Panc1 (cell line): Measurements from ENCODE around the gene OGDH. TPM values are rescaled to one million over a fixed set of nuclear protein-coding genes. Genes with fewer than 3 reads are reported as not detected.

Source experiments
- ATAC-seq: fragments of 200-7000 bp; cut with Tn5 transposase; 2 replicates; pipeline ENCODE4 v1.9.1; 2020; ENCODE audit warnings: mild to moderate bottlenecking, moderate library complexity
- BruUV-seq: library from RNA; stranded (reverse); fragments of 400-500 nt; replicated peaks from 2 replicates; lab custom pipeline; 2021; lab: Mats Ljungman, UMichigan
- CTCF ChIA-PET: fragments of 300-600 bp; sonication (Branson Sonifier 250); formaldehyde crosslinking; loops from one replicate; lab custom pipeline; 2022; ENCODE audit warnings: antibody characterized with exemption; lab: Charles Lee
- POLR2A ChIA-PET: fragments of 300-600 bp; sonication (Branson Sonifier 250); formaldehyde crosslinking; loops from one replicate; lab custom pipeline; 2022; ENCODE audit warnings: antibody characterized with exemption; lab: Charles Lee
- DNase-seq: peaks from one replicate; pipeline ENCODE4 v3.0.0-alpha.2; 2010; ENCODE audit warnings: low read depth, low spot score
- H3K27ac ChIP-seq: 2 replicates; pipeline ENCODE4 v1.5.1; 2011; ENCODE audit warnings: mild to moderate bottlenecking, low read length, inconsistent platforms
- H3K27me3 ChIP-seq: fragments of 200-500 bp; sonication (Bioruptor generic); 2 replicates; pipeline ENCODE4 v1.6.0; 2014; ENCODE audit warnings: low read length, inconsistent platforms; ENCODE audit not compliant: control insufficient read depth, insufficient read depth
- H3K36me3 ChIP-seq: fragments of 200-500 bp; sonication (Bioruptor generic); 2 replicates; pipeline ENCODE4 v1.5.1; 2014; ENCODE audit warnings: inconsistent platforms, mild to moderate bottlenecking, low read length, moderate library complexity; ENCODE audit not compliant: control insufficient read depth, insufficient read depth
- H3K4me1 ChIP-seq: 2 replicates; pipeline ENCODE4 v1.5.1; 2011; ENCODE audit warnings: inconsistent platforms, mild to moderate bottlenecking, low read length, moderate library complexity; ENCODE audit not compliant: control insufficient read depth, insufficient read depth
- H3K4me3 ChIP-seq, 2 experiments: 2 replicates each; pipeline ENCODE4 v1.5.1; 2011 to 2012; ENCODE audit warnings: low read depth in 2 of 2, low read length in 2 of 2, mild to moderate bottlenecking in 2 of 2, inconsistent platforms in 1 of 2, moderate library complexity in 1 of 2
- H3K9me3 ChIP-seq: fragments of 200-500 bp; sonication (Bioruptor generic); 2 replicates; pipeline ENCODE4 v1.5.1; 2014; ENCODE audit warnings: low read depth, mild to moderate bottlenecking, inconsistent platforms, low read length, moderate library complexity; ENCODE audit not compliant: control insufficient read depth, insufficient read depth
- POLR2AphosphoS5 ChIP-seq: IDR thresholded peaks from 2 replicates; pipeline ENCODE4 v1.6.1; 2012; ENCODE audit warnings: mild to moderate bottlenecking, low read depth, low read length, moderate library complexity
- SIN3A ChIP-seq: IDR thresholded peaks from 2 replicates; pipeline ENCODE4 v1.6.1; 2012; ENCODE audit warnings: low read depth, mild to moderate bottlenecking, low read length, moderate library complexity, borderline replicate concordance; ENCODE audit not compliant: insufficient read depth
- TCF7L2 ChIP-seq: IDR thresholded peaks from 2 replicates; pipeline ENCODE4 v1.6.1; 2011; ENCODE audit warnings: mild to moderate bottlenecking, low read depth, low read length, inconsistent platforms
- in situ Hi-C: cut with HindIII; loops from 2 replicates; pipeline ENCODE4 v1.10.0; 2016; ENCODE audit warnings: low sequenced_read_pairs, low pct_unique_long_range_greater_than_20kb
- intact Hi-C: fragments of 100-400 bp; cut with micrococcal nuclease; formaldehyde crosslinking; loops from one replicate; pipeline ENCODE4 v1.10.0; 2022; ENCODE audit not compliant: unreplicated experiment
- total RNA-seq: library from RNA; stranded (reverse); gene quantifications from one replicate; pipeline ENCODE4 v1.2.1, GENCODE V29; 2021; ENCODE audit not compliant: unreplicated experiment
- TF ChIP-seq, protein P1 (sequence below): fragments of 450-650 bp; IDR thresholded peaks from 2 replicates; pipeline ENCODE4 v1.5.1; 2017; ENCODE audit warnings: mild to moderate bottlenecking
- TF ChIP-seq, protein P2 (sequence below), 2 experiments: IDR thresholded peaks; 2 replicates each; pipeline ENCODE4 v1.6.1; 2011 to 2012; ENCODE audit warnings: low read depth in 2 of 2, control low read depth in 1 of 2, low read length in 1 of 2, mild to moderate bottlenecking in 1 of 2, moderate library complexity in 1 of 2; ENCODE audit not compliant: insufficient read depth in 1 of 2

Gene OGDH
- total RNA-seq, 1 experiment from 2014 or later: 166 TPM

DNA sequence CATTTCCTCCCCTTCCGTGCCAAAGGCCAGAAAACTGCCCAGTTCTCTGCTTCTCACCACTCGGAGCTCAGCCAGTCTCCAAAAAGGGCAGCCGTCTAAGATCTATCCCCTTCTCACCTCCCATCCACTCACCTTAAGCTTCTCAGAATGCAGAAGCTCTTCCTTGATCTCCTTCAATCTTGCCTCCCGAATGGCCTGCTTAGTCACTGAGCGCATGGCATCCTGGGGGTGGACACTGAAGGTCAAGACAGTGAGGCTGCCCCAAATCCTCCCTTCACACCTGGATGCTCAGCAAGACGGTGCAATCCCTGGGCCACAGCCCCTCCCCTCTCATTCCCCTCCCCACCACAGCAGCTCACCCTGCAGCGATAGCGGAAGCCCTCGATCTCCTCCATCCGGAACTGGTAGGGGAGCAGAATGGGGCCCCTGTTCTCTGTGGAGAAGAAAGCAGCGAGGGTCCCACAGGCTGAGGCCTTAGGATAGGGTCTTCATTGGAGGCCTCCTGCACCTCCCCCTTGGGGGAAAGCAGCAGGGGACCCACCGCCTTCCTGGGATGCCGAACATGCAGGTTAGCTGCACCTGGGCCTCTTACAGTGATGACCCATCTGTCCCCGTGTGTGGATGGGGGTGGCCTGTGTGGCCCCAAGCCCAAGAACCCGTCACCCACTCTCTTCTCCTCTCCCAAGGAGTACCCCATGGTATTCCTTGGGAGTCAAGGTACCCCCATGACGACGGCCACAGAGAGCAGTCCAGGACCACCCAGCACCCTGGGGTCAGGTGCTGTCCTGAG is 37.5 kb upstream of the OGDH start:
- Histone ChIP-seq H3K4me1 (peaks cover 9% of the 10 kb centered on the region), H3K27ac (no peak overlapping the region), H3K4me3 (no peak overlapping the region), H3K9me3 (no peaks in the 10 kb centered on the region), H3K36me3 (peaks cover 32% of the 10 kb centered on the region), H3K27me3 (no peaks in the 10 kb centered on the region)
- intact Hi-C loops: loop anchor here (10.0 kb wide), 1 partner anchor 324 kb away; no protein-coding TSS in a partner anchor
- CTCF ChIA-PET: no interaction called here
- no TSS peak for BruUV-seq
- POLR2A ChIA-PET: no interaction called here
- no peak for DNase-seq
- ATAC-seq: no peak
- in situ Hi-C loops: no loop called here
- TF ChIP-seq, protein P1, sequence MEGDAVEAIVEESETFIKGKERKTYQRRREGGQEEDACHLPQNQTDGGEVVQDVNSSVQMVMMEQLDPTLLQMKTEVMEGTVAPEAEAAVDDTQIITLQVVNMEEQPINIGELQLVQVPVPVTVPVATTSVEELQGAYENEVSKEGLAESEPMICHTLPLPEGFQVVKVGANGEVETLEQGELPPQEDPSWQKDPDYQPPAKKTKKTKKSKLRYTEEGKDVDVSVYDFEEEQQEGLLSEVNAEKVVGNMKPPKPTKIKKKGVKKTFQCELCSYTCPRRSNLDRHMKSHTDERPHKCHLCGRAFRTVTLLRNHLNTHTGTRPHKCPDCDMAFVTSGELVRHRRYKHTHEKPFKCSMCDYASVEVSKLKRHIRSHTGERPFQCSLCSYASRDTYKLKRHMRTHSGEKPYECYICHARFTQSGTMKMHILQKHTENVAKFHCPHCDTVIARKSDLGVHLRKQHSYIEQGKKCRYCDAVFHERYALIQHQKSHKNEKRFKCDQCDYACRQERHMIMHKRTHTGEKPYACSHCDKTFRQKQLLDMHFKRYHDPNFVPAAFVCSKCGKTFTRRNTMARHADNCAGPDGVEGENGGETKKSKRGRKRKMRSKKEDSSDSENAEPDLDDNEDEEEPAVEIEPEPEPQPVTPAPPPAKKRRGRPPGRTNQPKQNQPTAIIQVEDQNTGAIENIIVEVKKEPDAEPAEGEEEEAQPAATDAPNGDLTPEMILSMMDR: no peak
- TF ChIP-seq, protein P2, sequence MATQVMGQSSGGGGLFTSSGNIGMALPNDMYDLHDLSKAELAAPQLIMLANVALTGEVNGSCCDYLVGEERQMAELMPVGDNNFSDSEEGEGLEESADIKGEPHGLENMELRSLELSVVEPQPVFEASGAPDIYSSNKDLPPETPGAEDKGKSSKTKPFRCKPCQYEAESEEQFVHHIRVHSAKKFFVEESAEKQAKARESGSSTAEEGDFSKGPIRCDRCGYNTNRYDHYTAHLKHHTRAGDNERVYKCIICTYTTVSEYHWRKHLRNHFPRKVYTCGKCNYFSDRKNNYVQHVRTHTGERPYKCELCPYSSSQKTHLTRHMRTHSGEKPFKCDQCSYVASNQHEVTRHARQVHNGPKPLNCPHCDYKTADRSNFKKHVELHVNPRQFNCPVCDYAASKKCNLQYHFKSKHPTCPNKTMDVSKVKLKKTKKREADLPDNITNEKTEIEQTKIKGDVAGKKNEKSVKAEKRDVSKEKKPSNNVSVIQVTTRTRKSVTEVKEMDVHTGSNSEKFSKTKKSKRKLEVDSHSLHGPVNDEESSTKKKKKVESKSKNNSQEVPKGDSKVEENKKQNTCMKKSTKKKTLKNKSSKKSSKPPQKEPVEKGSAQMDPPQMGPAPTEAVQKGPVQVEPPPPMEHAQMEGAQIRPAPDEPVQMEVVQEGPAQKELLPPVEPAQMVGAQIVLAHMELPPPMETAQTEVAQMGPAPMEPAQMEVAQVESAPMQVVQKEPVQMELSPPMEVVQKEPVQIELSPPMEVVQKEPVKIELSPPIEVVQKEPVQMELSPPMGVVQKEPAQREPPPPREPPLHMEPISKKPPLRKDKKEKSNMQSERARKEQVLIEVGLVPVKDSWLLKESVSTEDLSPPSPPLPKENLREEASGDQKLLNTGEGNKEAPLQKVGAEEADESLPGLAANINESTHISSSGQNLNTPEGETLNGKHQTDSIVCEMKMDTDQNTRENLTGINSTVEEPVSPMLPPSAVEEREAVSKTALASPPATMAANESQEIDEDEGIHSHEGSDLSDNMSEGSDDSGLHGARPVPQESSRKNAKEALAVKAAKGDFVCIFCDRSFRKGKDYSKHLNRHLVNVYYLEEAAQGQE (IDR thresholded peaks at IDR 0.05; ENCODE audit: insufficient read depth in 1 of 2, low read depth in 2 of 2, low read length in 1 of 2): no peak
- no peak for TF ChIP-seq TCF7L2
- TF ChIP-seq POLR2AphosphoS5: no peak
- no peak for TF ChIP-seq SIN3A

DNA sequence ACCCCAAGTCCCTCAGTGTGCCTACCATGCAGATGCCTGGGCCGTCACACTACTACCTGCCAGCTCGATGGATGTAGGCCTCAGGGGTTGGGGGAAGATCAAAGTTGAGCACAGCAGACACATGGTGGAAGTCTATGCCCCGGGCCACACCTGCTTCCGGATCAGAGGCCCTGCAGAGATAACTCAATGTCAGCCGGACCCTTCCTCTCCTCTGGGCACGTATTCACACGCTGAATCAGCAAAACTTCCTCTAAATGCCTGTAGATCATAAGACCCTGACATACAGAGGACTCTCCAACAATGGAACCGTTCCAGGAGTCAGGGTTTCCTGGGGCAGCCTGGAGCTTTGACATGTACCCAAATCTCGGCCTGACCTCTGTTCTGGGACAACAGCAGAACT is 36.5 kb upstream of the OGDH start:
- in situ Hi-C loops: no loop called here
- intact Hi-C loops: loop anchor here (10.0 kb wide), 1 partner anchor 325 kb away; no protein-coding TSS in a partner anchor
- POLR2A ChIA-PET: interaction anchor here (0.5 kb wide), 1 partner anchor 178 kb away, joined by 5 read pairs; no protein-coding TSS in a partner anchor
- BruUV-seq: no TSS peak
- no peak for ATAC-seq
- H3K9me3 ChIP-seq: no peaks in the 10 kb centered on the region
- peaks cover 14% of the 10 kb centered on the region for H3K4me1 ChIP-seq
- no peak for DNase-seq
- peaks cover 34% of the 10 kb centered on the region for H3K36me3 ChIP-seq
- no peak overlapping the region for H3K27ac ChIP-seq
- CTCF ChIA-PET: no interaction called here
- H3K27me3 ChIP-seq: no peaks in the 10 kb centered on the region
- TF ChIP-seq TCF7L2 (no peak), POLR2AphosphoS5 (no peak), SIN3A (no peak)
- TF ChIP-seq, protein P1: no peak
- TF ChIP-seq, protein P2 (IDR thresholded peaks at IDR 0.05; ENCODE audit: insufficient read depth in 1 of 2, low read depth in 2 of 2, low read length in 1 of 2): no peak
- H3K4me3 ChIP-seq: no peak overlapping the region
